HEK293 (cell line): ENCODE results near the gene CDH1.

Source experiments
- ZNF830 ChIP-seq: fragments of 450-650 bp; IDR thresholded peaks from 2 replicates; pipeline ENCODE4 v1.5.0; 2018; ENCODE audit warnings: missing biosample characterization, missing genetic modification characterization, low read depth, mild to moderate bottlenecking, moderate library complexity
- TF ChIP-seq, protein P1 (sequence below): fragments of 450-650 bp; formaldehyde crosslinking; IDR thresholded peaks from 2 replicates; pipeline ENCODE4 v1.5.1; 2016; ENCODE audit warnings: missing biosample characterization, missing genetic modification characterization

DNA sequence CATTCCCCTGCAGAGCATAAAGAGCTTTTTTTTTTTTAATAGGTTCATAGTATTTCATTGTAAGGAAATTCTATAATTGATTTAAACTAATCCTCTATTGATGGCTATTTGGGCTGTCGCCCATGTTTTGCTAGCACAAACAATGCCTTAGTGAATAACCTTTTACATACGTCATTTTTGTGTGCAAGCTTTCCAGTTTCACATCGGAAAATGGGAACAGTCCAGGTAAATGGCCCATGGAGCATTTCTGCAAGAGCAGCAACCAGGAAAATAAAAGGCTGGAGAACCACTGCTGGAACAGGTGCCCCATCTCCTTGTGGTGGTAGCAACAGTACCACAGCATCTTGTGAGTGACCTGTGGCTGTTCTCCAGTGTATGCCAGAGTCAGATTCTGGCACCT is 48.6 kb downstream of the CDH1 start:
- TF ChIP-seq, protein P1, sequence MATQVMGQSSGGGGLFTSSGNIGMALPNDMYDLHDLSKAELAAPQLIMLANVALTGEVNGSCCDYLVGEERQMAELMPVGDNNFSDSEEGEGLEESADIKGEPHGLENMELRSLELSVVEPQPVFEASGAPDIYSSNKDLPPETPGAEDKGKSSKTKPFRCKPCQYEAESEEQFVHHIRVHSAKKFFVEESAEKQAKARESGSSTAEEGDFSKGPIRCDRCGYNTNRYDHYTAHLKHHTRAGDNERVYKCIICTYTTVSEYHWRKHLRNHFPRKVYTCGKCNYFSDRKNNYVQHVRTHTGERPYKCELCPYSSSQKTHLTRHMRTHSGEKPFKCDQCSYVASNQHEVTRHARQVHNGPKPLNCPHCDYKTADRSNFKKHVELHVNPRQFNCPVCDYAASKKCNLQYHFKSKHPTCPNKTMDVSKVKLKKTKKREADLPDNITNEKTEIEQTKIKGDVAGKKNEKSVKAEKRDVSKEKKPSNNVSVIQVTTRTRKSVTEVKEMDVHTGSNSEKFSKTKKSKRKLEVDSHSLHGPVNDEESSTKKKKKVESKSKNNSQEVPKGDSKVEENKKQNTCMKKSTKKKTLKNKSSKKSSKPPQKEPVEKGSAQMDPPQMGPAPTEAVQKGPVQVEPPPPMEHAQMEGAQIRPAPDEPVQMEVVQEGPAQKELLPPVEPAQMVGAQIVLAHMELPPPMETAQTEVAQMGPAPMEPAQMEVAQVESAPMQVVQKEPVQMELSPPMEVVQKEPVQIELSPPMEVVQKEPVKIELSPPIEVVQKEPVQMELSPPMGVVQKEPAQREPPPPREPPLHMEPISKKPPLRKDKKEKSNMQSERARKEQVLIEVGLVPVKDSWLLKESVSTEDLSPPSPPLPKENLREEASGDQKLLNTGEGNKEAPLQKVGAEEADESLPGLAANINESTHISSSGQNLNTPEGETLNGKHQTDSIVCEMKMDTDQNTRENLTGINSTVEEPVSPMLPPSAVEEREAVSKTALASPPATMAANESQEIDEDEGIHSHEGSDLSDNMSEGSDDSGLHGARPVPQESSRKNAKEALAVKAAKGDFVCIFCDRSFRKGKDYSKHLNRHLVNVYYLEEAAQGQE = no peak
- TF ChIP-seq ZNF830 (tag by site-specific recombination) = no peak
